CD14-positive monocyte (primary cell): Measurements from ENCODE around the gene ACHE. TPM values are rescaled to one million over a fixed set of nuclear protein-coding genes. Genes with fewer than 3 reads are reported as not detected.
A peak's percentile ranks its signal among the peaks of the same experiment; 100 is the strongest.

Source experiments
- DNase-seq, 3 donors: peaks; one replicate each; pipeline ENCODE4 v3.0.0-alpha.2; 2011 to 2022
- H2AFZ ChIP-seq: 2 replicates; pipeline ENCODE4 v1.6.0; 2012; ENCODE audit warnings: mild to moderate bottlenecking, low read depth, low read length, inconsistent platforms; ENCODE audit not compliant: insufficient read depth, poor library complexity, severe bottlenecking
- H3K27ac ChIP-seq, 2 donors: 1 replicate in 1 of 2; 2 replicates in 1 of 2; pipeline ENCODE4 v1.5.1; 2012 to 2013; ENCODE audit warnings: low read length in 2 of 2, control low read depth in 1 of 2, inconsistent platforms in 1 of 2, low read depth in 1 of 2, mild to moderate bottlenecking in 1 of 2
- H3K27me3 ChIP-seq, 2 donors: one replicate each; pipeline versions ENCODE4 v1.6.0 to v1.6.1; 2011 to 2013; ENCODE audit warnings: low read length in 2 of 2; ENCODE audit not compliant: control insufficient read depth in 2 of 2, insufficient read depth in 2 of 2
- H3K36me3 ChIP-seq, 2 donors: replicated peaks in 1 of 2; 1 replicate in 1 of 2; 2 replicates in 1 of 2; pipeline versions ENCODE4 v1.5.1 to v1.6.1; 2012 to 2013; ENCODE audit warnings: low read length in 2 of 2, control low read depth in 1 of 2, inconsistent platforms in 1 of 2, mild to moderate bottlenecking in 1 of 2; ENCODE audit not compliant: insufficient read depth in 2 of 2, control insufficient read depth in 1 of 2
- H3K4me1 ChIP-seq, 2 donors: 1 replicate in 1 of 2; 2 replicates in 1 of 2; pipeline versions ENCODE4 v1.5.1 to v1.6.1; 2012 to 2013; ENCODE audit warnings: low read length in 2 of 2, control low read depth in 1 of 2, inconsistent platforms in 1 of 2, mild to moderate bottlenecking in 1 of 2, moderate library complexity in 1 of 2; ENCODE audit not compliant: insufficient read depth in 2 of 2, control insufficient read depth in 1 of 2
- H3K4me2 ChIP-seq: replicated peaks from 2 replicates; pipeline ENCODE3; 2012; ENCODE audit warnings: low read length, moderate library complexity, mild to moderate bottlenecking; ENCODE audit not compliant: poor library complexity, severe bottlenecking; ENCODE audit errors: extremely low read depth
- H3K4me3 ChIP-seq, 3 experiments: fragments of 200-600 bp in 1 of 3; sonication (generic) in 1 of 3; replicated peaks in 1 of 3; 1 replicate in 2 of 3; 2 replicates in 1 of 3; pipeline ENCODE4 v1.5.1; 2011 to 2013; ENCODE audit warnings: low read length in 3 of 3, mild to moderate bottlenecking in 3 of 3, control low read depth in 2 of 3, low read depth in 2 of 3, inconsistent platforms in 1 of 3, moderate library complexity in 1 of 3
- H3K79me2 ChIP-seq: 2 replicates; pipeline ENCODE4 v1.6.0; 2012; ENCODE audit warnings: mild to moderate bottlenecking, control low read depth, inconsistent platforms, low read length, moderate library complexity; ENCODE audit not compliant: insufficient read depth
- H3K9ac ChIP-seq: 2 replicates; pipeline ENCODE4 v1.6.0; 2017; ENCODE audit warnings: low read length, mild to moderate bottlenecking; ENCODE audit not compliant: insufficient read depth, poor library complexity, severe bottlenecking
- H3K9me3 ChIP-seq, 2 donors: replicated peaks in 1 of 2; 1 replicate in 1 of 2; 2 replicates in 1 of 2; pipeline versions ENCODE4 v1.5.1 to v1.6.1; 2012 to 2013; ENCODE audit warnings: low read length in 2 of 2, control low read depth in 1 of 2; ENCODE audit not compliant: control insufficient read depth in 1 of 2, insufficient read depth in 1 of 2
- H4K20me1 ChIP-seq: 2 replicates; pipeline ENCODE4 v1.6.0; 2012; ENCODE audit warnings: mild to moderate bottlenecking, low read length, control low read depth, moderate library complexity; ENCODE audit not compliant: insufficient read depth
- H3K27ac Mint-ChIP-seq, 7 donors: one replicate each; pipeline ENCODE4 v1.8.0; 2020; ENCODE audit warnings: mild to moderate bottlenecking in 7 of 7, mixed read lengths in 7 of 7, moderate library complexity in 6 of 7, inconsistent platforms in 2 of 7
- H3K27me3 Mint-ChIP-seq, 3 donors: one replicate each; pipeline ENCODE4 v1.8.0; 2021 to 2022; ENCODE audit warnings: low read depth in 3 of 3, mild to moderate bottlenecking in 3 of 3, mixed read lengths in 3 of 3, moderate library complexity in 3 of 3, inconsistent platforms in 1 of 3
- H3K36me3 Mint-ChIP-seq, 2 donors: one replicate each; pipeline ENCODE4 v1.8.0; 2020; ENCODE audit warnings: mixed read lengths in 2 of 2, inconsistent platforms in 1 of 2, mild to moderate bottlenecking in 1 of 2
- H3K4me1 Mint-ChIP-seq: one replicate; pipeline ENCODE4 v1.8.0; 2020; ENCODE audit warnings: mild to moderate bottlenecking, mixed read lengths
- H3K4me3 Mint-ChIP-seq, 2 donors: one replicate each; pipeline ENCODE4 v1.8.0; 2020; ENCODE audit warnings: mild to moderate bottlenecking in 2 of 2, mixed read lengths in 2 of 2, moderate library complexity in 1 of 2
- H3K9me3 Mint-ChIP-seq, 7 donors: one replicate each; pipeline ENCODE4 v1.8.0; 2020 to 2022; ENCODE audit warnings: mixed read lengths in 7 of 7, mild to moderate bottlenecking in 6 of 7, moderate library complexity in 6 of 7, inconsistent platforms in 2 of 7
- WGBS: methylation state at CpG from one replicate; pipeline ENCODE4 v1.1.5; 2013; ENCODE audit warnings: missing lambda C conversion rate; ENCODE audit not compliant: insufficient coverage; 5-methylcytosine and 5-hydroxymethylcytosine counted together
- intact Hi-C, 2 donors: fragments of 100-400 bp; cut with micrococcal nuclease; formaldehyde crosslinking; loops; one replicate each; pipeline versions ENCODE4 v1.15.0 to v1.15.1; 2023
- polyA plus RNA-seq, 3 donors: library from polyadenylated mRNA; depleted of rRNA in 1 of 3; unstranded in 2 of 3; stranded (reverse) in 1 of 3; fragments of 300-500 nt in 2 of 3; fragments of >200 nt in 1 of 3; fragmentation: Illumina TruSeq in 2 of 3; gene quantifications; 1 replicate in 2 of 3; 2 replicates in 1 of 3; pipeline ENCODE4 v1.2.3, GENCODE V29; 2012 to 2021
- TF ChIP-seq, protein P1 (sequence below): fragments of 200-600 bp; IDR thresholded peaks from one replicate; pipeline ENCODE4 v1.8.0; 2022; ENCODE audit warnings: antibody characterized with exemption, mild to moderate bottlenecking

ACHE gene
- polyA plus RNA-seq, 3 donors, result 0.19 TPM; not detected in 2

DNA sequence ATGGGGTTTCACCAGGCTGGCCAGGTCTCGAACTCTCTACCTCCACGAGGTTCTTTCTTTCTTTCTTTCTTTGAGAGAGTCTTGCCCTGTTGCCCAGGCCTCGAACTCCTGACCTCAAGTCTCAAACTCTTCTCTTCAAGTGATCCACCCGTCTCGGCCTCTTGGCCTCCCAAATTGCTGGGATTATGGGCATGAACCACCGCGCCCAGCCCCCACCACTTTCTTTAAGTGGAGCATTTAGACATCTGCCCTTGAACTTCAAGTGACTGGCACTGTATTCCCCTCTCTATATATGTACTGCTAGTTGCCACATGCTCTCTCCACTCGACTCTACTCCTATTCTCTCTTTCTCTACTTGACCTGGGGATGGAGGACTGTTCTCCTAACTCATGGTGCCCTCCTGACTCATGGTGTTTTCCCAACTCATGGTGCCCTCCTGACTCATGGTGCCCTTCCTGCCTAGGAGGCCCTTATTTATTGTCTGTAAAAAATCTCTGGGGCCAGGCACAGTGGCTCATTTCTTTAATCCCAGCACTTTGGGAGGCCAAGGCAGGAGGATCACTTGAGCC, 19.3 kb upstream of the ACHE start:
- 98% methylated on average over 5 of the region's 8 CpGs for WGBS
- Histone ChIP-seq H3K4me1 (peaks cover 28 to 41% of the 10 kb centered on the region in 2 donors), H3K4me2 (no peak overlapping the region), H3K4me3 (no peak overlapping the region), H3K9me3 (no peaks in the 10 kb centered on the region), H3K27ac (peak overlapping the region; percentile 52 to 67), H2AFZ (no peak overlapping the region), H4K20me1 (no peaks in the 10 kb centered on the region), H3K9ac (no peak overlapping the region), H3K79me2 (no peaks in the 10 kb centered on the region), H3K36me3 (no peaks in the 10 kb centered on the region), H3K27me3 (no peaks in the 10 kb centered on the region)
- Mint-ChIP-seq H3K36me3 (peaks cover 4% of the 10 kb centered on the region in 2 donors), H3K27me3 (peaks cover 4 to 10% (median 10%) of the 10 kb centered on the region in 3 donors), H3K4me3 (no peak overlapping the region), H3K27ac (peak overlapping the region; percentile 74 to 95 (median 94)), H3K9me3 (peaks cover 0 to 9% (median 2%) of the 10 kb centered on the region in 7 donors), H3K4me1 (peaks cover 39% of the 10 kb centered on the region)
- TF ChIP-seq, protein P1, sequence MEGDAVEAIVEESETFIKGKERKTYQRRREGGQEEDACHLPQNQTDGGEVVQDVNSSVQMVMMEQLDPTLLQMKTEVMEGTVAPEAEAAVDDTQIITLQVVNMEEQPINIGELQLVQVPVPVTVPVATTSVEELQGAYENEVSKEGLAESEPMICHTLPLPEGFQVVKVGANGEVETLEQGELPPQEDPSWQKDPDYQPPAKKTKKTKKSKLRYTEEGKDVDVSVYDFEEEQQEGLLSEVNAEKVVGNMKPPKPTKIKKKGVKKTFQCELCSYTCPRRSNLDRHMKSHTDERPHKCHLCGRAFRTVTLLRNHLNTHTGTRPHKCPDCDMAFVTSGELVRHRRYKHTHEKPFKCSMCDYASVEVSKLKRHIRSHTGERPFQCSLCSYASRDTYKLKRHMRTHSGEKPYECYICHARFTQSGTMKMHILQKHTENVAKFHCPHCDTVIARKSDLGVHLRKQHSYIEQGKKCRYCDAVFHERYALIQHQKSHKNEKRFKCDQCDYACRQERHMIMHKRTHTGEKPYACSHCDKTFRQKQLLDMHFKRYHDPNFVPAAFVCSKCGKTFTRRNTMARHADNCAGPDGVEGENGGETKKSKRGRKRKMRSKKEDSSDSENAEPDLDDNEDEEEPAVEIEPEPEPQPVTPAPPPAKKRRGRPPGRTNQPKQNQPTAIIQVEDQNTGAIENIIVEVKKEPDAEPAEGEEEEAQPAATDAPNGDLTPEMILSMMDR, result no peak
- intact Hi-C loops, result no loop called here
- peak; percentile 82 to 94 (median 84) for DNase-seq

DNA sequence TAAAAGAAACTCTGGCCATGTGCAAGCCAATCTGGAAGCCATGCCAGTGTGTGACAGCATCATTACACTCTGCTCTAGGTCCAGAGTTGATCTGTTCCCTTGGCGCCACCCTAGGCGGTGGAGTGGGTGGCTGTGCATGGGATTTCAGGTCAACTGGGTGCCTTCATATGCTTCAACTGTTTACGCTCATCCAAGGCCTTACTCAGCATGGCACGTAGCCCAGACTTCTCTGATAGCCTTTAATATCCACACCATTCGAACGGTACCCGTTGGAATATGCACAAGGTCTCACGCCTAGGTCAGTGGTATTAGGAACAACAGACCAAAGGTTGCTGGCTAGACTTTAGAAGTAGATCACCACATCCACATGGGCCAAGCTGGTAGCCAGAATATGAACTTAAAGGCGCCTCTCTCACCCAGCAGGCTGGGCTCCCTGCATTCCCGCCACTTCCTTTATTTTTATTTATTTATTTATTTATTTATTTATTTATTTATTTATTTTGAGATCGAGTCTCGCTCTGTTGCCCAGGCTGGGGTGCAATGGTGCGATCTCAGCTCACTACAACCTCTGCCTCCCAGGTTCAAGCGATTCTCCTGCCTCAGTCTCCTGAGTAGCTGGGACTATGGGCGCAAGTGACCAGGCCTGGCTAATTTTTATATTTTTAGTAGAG, 18.7 kb upstream of the ACHE start:
- H4K20me1 ChIP-seq, result no peaks in the 10 kb centered on the region
- no peaks in the 10 kb centered on the region for H3K79me2 ChIP-seq
- no peak overlapping the region for H3K4me3 ChIP-seq
- intact Hi-C loops, result no loop called here
- H3K27me3 ChIP-seq, result no peaks in the 10 kb centered on the region
- H3K4me3 Mint-ChIP-seq, result no peak overlapping the region
- 72% methylated on average over 4 of the region's 15 CpGs for WGBS
- H3K4me1 Mint-ChIP-seq, result peaks cover 39% of the 10 kb centered on the region
- H3K36me3 Mint-ChIP-seq, result peaks cover 4% of the 10 kb centered on the region in 2 donors
- no peaks in the 10 kb centered on the region for H3K9me3 ChIP-seq
- H2AFZ ChIP-seq, result no peak overlapping the region
- H3K4me1 ChIP-seq, result peaks cover 31 to 44% of the 10 kb centered on the region in 2 donors
- H3K9me3 Mint-ChIP-seq, result peaks cover 0 to 9% (median 2%) of the 10 kb centered on the region in 7 donors
- no peaks in the 10 kb centered on the region for H3K36me3 ChIP-seq
- peak overlapping the region in 6 of 7 donors; percentile 40 to 95 (median 84) for H3K27ac Mint-ChIP-seq
- peak overlapping the region; percentile 52 to 67 for H3K27ac ChIP-seq
- TF ChIP-seq, protein P1, result no peak
- peaks cover 3 to 10% (median 6%) of the 10 kb centered on the region in 3 donors for H3K27me3 Mint-ChIP-seq
- H3K4me2 ChIP-seq, result no peak overlapping the region
- DNase-seq, result no peak
- H3K9ac ChIP-seq, result no peak overlapping the region
